ENCODE measurements around the gene VPS16.

GRCh38 chr20:2889209-2889608 lies 48.7 kb downstream of the VPS16 start:
- TF ChIP-seq CTCF (conservative IDR thresholded peaks at IDR 0.05; ENCODE audit: low read length) (no peak), EZH2phosphoT487 (IDR thresholded peaks at IDR 0.05; ENCODE audit: borderline replicate concordance, low read depth, low read length) (no peak)
